ENCODE data around the gene YIPF3. TPM values are rescaled to one million over a fixed set of nuclear protein-coding genes. Genes with fewer than 3 reads are reported as not detected.
A peak's percentile ranks its signal among the peaks of the same experiment; 100 is the strongest.

The YIPF3 gene
- total RNA-seq, 1 donor from 2014 or later, result 52.1 TPM

DNA sequence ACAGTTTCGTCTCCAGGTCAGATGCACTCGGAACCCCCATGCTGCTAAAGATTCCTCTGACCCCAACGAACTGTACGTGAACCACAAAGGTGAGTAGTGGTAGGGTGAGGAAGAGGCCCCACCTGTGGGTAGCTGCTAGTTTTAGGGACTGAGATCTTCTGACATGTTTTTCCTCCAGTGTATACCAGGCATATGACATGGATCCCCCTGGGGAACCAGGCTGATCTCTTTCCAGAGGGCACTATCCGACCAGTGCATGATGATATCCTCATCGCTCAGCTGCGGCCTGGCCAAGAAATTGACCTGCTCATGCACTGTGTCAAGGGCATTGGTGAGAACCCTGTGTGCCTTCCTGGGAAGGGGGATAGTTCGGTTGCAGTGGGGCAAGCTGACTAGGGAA lies 3.4 kb upstream of the YIPF3 start:
- Mint-ChIP-seq H3K36me3 (ENCODE audit: low read depth) (peaks cover 53% of the 10 kb centered on the region), H3K4me1 (peaks cover 13% of the 10 kb centered on the region)

GRCh38 chr6:43517505-43518357 lies 1.0 kb upstream of the YIPF3 start:
- intact Hi-C loops (cut with micrococcal nuclease), result loop anchor here (1.0 to 5.0 kb wide), 6 partner anchors 57 to 505 kb away; partner anchors contain the start of genes CUL7, GTPBP2, MEA1 and SRF
- Mint-ChIP-seq H3K36me3 (ENCODE audit: low read depth) (peaks cover 49% of the 10 kb centered on the region), H3K27ac (no peak overlapping the region), H3K27me3 (no peaks in the 10 kb centered on the region), H3K9me3 (no peaks in the 10 kb centered on the region), H3K4me3 (no peak overlapping the region), H3K4me1 (peaks cover 19% of the 10 kb centered on the region)
- DNase-seq, result no peak

More for the DNA sequence above, 3.4 kb upstream of the YIPF3 start:
- intact Hi-C loops (cut with micrococcal nuclease), result no loop called here
- no peaks in the 10 kb centered on the region for H3K27me3 Mint-ChIP-seq
- H3K27ac Mint-ChIP-seq, result no peak overlapping the region
- no peak overlapping the region for H3K4me3 Mint-ChIP-seq
- DNase-seq, result no peak
- H3K9me3 Mint-ChIP-seq, result no peaks in the 10 kb centered on the region

GRCh38 chr6:43516367-43516696 lies 394 bp downstream of the YIPF3 start:
- peaks cover 22% of the 10 kb centered on the region for H3K4me1 Mint-ChIP-seq
- H3K27ac Mint-ChIP-seq, result no peak overlapping the region
- H3K36me3 Mint-ChIP-seq (ENCODE audit: low read depth), result peaks cover 52% of the 10 kb centered on the region
- no peaks in the 10 kb centered on the region for H3K27me3 Mint-ChIP-seq
- no peak overlapping the region for H3K4me3 Mint-ChIP-seq
- intact Hi-C loops (cut with micrococcal nuclease), result loop anchor here (2.0 to 5.0 kb wide), 5 partner anchors 58 to 504 kb away; partner anchors contain the start of genes CUL7, MEA1, SRF and ZNF318
- no peaks in the 10 kb centered on the region for H3K9me3 Mint-ChIP-seq
- no peak for DNase-seq

GRCh38 chr6:43515808-43516207 lies 918 bp downstream of the YIPF3 start:
- DNase-seq, result peak; percentile 55
- Mint-ChIP-seq H3K36me3 (ENCODE audit: low read depth) (peaks cover 51% of the 10 kb centered on the region), H3K27me3 (no peaks in the 10 kb centered on the region), H3K27ac (no peak overlapping the region), H3K9me3 (no peaks in the 10 kb centered on the region), H3K4me1 (peaks cover 22% of the 10 kb centered on the region), H3K4me3 (no peak overlapping the region)
- intact Hi-C loops (cut with micrococcal nuclease), result loop anchor here (2.0 to 5.0 kb wide), 5 partner anchors 59 to 503 kb away; partner anchors contain the start of genes CUL7, MEA1, SRF and ZNF318

GRCh38 chr6:43511824-43512415 lies 4.8 kb downstream of the YIPF3 start:
- intact Hi-C loops (cut with micrococcal nuclease), result no loop called here
- H3K4me1 Mint-ChIP-seq, result peaks cover 32% of the 10 kb centered on the region
- no peak overlapping the region for H3K27ac Mint-ChIP-seq
- peaks cover 41% of the 10 kb centered on the region for H3K36me3 Mint-ChIP-seq (ENCODE audit: low read depth)
- H3K27me3 Mint-ChIP-seq, result peaks cover 19% of the 10 kb centered on the region
- H3K9me3 Mint-ChIP-seq, result no peaks in the 10 kb centered on the region
- no peak for DNase-seq
- peak overlapping the region; percentile 14 for H3K4me3 Mint-ChIP-seq

DNA sequence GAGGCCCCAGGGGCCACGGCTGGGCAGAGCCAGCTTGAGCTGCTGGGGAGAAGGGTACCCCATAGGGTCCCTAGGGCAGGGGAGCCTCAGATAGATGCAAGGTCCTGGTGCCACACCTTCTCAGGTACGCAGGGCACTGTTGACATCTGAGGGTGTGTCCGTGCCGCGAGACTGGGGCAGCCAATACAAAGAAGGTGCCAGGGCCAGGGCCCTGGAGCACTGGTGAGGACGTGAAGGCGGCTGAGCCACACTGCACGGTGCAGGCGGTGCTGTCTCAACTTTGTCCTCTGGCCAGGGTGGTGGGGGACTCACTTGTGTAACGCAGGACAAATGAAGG lies 5.9 kb downstream of the YIPF3 start:
- no peak for DNase-seq
- Mint-ChIP-seq H3K27me3 (peaks cover 19% of the 10 kb centered on the region), H3K9me3 (no peaks in the 10 kb centered on the region), H3K4me3 (peak overlapping the region; percentile 77), H3K36me3 (ENCODE audit: low read depth) (peaks cover 44% of the 10 kb centered on the region), H3K27ac (no peak overlapping the region), H3K4me1 (peaks cover 28% of the 10 kb centered on the region)
- intact Hi-C loops (cut with micrococcal nuclease), result no loop called here

- H3K27me3 Mint-ChIP-seq, result peaks cover 19% of the 10 kb centered on the region
- peak within 1 kb of the TSS; percentile 34 for H3K27ac Mint-ChIP-seq
- H3K36me3 Mint-ChIP-seq (ENCODE audit: low read depth), result peaks cover 42% of the 10 kb centered on the region
- H3K9me3 Mint-ChIP-seq, result no peaks in the 10 kb centered on the region
- H3K4me3 Mint-ChIP-seq, result peak within 1 kb of the TSS; percentile 84
- intact Hi-C loops (cut with micrococcal nuclease), result no loop called here
- peaks cover 25% of the 10 kb centered on the region for H3K4me1 Mint-ChIP-seq
- peak; percentile 96 for DNase-seq
These were observed 6.5 kb downstream of the YIPF3 start, which contains the start of gene LRRC73 for GRCh38 chr6:43509984-43510826. Gene LRRC73, minus strand, starts transcription at chr6:43510346. Its CDS starts 561 bp downstream, at chr6:43509785.

DNA sequence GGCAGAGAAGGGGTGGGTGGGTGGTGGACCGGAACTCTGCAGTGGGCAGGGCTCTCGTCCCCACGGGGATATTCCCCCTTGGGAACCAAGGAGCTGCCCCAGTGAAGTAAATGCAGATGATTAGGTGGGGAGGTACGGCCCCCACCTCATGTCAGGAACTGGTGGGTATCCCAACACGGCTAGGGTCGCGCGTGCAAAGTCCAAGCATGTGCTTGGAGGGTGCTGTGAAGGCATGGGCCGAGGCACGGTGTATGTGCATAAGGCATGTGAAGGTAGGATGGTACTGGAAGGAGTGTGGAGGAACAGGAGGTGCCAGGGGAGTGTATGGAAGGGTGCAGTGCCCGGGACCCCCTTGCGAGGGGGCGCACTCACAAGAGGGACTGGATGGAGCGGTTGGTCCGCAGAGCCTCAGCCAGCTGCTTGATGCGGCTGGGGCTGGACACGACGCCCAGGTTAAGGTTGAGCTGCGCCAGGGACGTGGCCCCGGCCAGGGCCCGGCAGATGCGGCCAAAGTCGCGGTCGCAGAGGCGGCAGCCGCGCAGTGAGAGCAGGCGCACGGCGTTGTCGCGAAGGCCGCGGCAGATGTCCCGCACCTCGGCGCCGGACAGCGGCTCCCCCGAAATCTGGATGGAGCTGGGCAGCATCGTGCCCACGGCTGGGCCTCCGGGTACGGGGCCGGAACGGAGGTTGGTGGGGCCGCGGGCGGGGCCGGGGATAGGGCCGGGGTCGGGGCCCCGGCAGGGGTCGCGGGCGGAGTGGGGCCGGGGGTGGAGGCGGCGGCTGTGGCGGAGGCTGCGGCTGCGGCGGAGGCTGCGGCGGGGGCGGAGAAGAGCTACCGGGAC lies 7.4 kb downstream of the YIPF3 start:
- Mint-ChIP-seq H3K36me3 (ENCODE audit: low read depth) (peaks cover 40% of the 10 kb centered on the region), H3K4me3 (peak overlapping the region; percentile 84), H3K9me3 (no peaks in the 10 kb centered on the region), H3K27ac (peak overlapping the region; percentile 34), H3K4me1 (peaks cover 19% of the 10 kb centered on the region), H3K27me3 (peaks cover 19% of the 10 kb centered on the region)
- no peak for DNase-seq
- intact Hi-C loops (cut with micrococcal nuclease), result no loop called here

DNA sequence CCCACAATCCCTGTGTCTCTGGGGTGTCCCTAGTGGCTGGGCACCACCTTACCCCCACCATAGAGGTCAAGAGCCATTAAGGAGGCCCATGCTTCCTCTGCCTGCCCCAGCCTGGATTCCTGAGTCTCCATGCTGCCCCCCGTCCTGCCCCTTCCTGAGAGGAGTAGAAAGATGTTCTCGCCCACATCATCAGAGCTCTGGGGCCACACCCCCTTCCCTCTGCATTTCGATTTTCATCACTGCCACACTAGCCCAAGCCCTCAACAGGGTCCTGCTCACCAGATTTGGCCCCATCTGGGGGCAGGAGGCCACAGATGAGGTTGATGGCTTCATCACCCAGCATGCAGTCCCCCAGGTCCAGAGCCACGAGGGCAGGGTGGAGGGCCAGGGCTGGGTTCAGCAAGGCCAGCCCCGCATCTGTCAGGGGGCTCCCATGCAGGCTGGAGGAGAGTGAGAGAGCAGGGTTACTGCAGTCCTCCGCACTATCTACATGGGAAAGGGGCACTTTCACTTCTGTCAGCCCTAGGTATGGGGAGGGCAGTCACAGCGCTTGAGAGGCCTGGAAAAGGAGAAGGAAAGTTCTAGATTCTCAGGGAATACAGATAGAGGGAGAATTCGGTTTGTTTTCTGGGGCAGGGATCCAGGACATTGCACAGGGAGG lies 8.1 kb downstream of the YIPF3 start:
- peak overlapping the region; percentile 49 for H3K27ac Mint-ChIP-seq
- peaks cover 15% of the 10 kb centered on the region for H3K4me1 Mint-ChIP-seq
- no peak for DNase-seq
- H3K4me3 Mint-ChIP-seq, result peak overlapping the region; percentile 84
- no peaks in the 10 kb centered on the region for H3K9me3 Mint-ChIP-seq
- intact Hi-C loops (cut with micrococcal nuclease), result no loop called here
- peaks cover 41% of the 10 kb centered on the region for H3K36me3 Mint-ChIP-seq (ENCODE audit: low read depth)
- peaks cover 19% of the 10 kb centered on the region for H3K27me3 Mint-ChIP-seq

DNA sequence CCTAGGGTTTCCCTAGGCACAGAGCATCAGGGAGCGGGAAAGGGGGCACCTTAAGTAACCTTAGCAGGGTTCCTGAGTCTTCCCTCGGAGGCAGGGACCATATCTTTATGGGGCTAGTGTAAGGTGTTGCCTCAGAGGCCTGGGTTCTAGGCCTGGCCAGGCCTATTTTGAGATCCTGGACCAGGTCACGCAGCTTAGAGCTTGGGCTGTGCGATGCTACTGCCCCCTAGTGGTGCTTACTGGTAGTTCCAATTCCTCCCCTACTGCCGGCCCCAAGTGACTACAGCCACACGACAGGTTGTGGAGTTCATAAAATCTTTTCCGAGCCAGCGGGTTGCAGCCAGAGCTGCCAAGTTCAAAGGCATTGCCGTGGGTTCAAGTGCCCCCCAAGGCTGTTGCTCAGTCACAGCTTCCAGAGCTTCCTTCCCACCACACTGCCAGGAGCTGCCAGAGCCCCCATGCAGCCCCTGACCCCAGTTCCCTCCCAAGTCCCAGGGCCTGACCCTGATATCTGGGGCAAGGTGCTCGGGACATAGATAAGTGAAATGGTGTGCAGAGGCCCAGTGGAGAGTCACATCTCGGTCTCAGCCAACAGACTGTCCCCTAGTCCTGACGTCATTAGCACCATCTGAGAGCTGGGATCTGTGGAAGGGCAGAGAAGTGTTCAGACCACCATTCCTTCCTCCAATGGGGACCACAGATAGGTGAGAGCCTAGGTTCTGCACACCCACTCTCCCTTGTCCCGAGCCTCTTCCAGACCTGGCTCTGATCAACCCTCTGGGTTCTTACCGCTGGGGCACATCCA lies 9.9 kb downstream of the YIPF3 start:
- H3K9me3 Mint-ChIP-seq, result no peaks in the 10 kb centered on the region
- peak; percentile 95 for DNase-seq
- peaks cover 19% of the 10 kb centered on the region for H3K27me3 Mint-ChIP-seq
- H3K4me1 Mint-ChIP-seq, result peaks cover 12% of the 10 kb centered on the region
- intact Hi-C loops (cut with micrococcal nuclease), result loop anchor here (1.0 to 2.0 kb wide), 3 partner anchors 53 to 244 kb away; no protein-coding TSS in a partner anchor
- no peak overlapping the region for H3K27ac Mint-ChIP-seq
- no peak overlapping the region for H3K4me3 Mint-ChIP-seq
- peaks cover 38% of the 10 kb centered on the region for H3K36me3 Mint-ChIP-seq (ENCODE audit: low read depth)

DNA sequence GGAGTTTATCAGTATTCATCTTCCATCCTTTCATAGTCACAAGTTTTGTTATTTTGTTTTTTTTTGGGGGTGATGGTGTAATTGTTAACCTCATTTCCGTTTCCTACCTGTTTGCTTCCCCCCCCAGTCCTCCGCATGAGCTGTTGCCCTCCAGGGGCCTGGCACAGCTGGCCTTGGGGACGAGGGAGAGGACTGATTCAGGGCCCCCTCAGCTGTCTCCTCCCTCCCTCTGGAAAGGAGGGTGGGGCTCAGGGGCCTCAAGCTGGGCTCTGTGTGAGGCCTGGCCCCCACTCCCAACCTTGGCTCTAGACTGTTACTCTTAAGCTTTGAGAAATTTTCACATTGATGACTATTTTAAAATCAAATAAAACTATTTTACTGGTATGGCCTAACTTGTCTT lies 10.6 kb downstream of the YIPF3 start:
- Mint-ChIP-seq H3K36me3 (ENCODE audit: low read depth) (peaks cover 37% of the 10 kb centered on the region), H3K4me1 (peaks cover 9% of the 10 kb centered on the region), H3K9me3 (no peaks in the 10 kb centered on the region), H3K27me3 (peaks cover 19% of the 10 kb centered on the region), H3K27ac (no peak overlapping the region), H3K4me3 (no peak overlapping the region)
- no peak for DNase-seq
- intact Hi-C loops (cut with micrococcal nuclease), result loop anchor here (1.0 to 2.0 kb wide), 3 partner anchors 52 to 243 kb away; no protein-coding TSS in a partner anchor

GRCh38 chr6:43505718-43506117 lies 11.0 kb downstream of the YIPF3 start:
- no peak overlapping the region for H3K27ac Mint-ChIP-seq
- intact Hi-C loops (cut with micrococcal nuclease), result loop anchor here (1.0 to 2.0 kb wide), 3 partner anchors 51 to 243 kb away; no protein-coding TSS in a partner anchor
- DNase-seq, result no peak
- peaks cover 9% of the 10 kb centered on the region for H3K4me1 Mint-ChIP-seq
- peaks cover 19% of the 10 kb centered on the region for H3K27me3 Mint-ChIP-seq
- H3K9me3 Mint-ChIP-seq, result no peaks in the 10 kb centered on the region
- H3K4me3 Mint-ChIP-seq, result no peak overlapping the region
- H3K36me3 Mint-ChIP-seq (ENCODE audit: low read depth), result peaks cover 35% of the 10 kb centered on the region

Measured in activated CD4-positive, alpha-beta T cell treated with anti-CD3 and anti-CD28 coated beads, Interleukin-2, amount 10 ng/mL, durations not matched to agents 24 days and 14 days (primary cell).